Prostate gland (tissue), 2 donors: ENCODE results near the gene ARHGAP26.

Experiments used
- CTCF ChIP-seq, 4 experiments: fragments of 200-600 bp in 2 of 4; fragments of 450-650 bp in 2 of 4; sonication (generic) in 2 of 4; IDR thresholded peaks; 1 replicate in 3 of 4; 2 replicates in 1 of 4; pipeline ENCODE4 v1.5.1; 2016 to 2019; ENCODE audit warnings: antibody characterized with exemption in 4 of 4, mild to moderate bottlenecking in 2 of 4, moderate library complexity in 2 of 4
- POLR2A ChIP-seq: fragments of 450-650 bp; IDR thresholded peaks from one replicate; pipeline ENCODE4 v1.6.1; 2016; ENCODE audit warnings: antibody characterized with exemption, mild to moderate bottlenecking
- POLR2AphosphoS5 ChIP-seq: sonication (generic); formaldehyde crosslinking; IDR thresholded peaks from one replicate; pipeline ENCODE4 v1.6.1; 2017; ENCODE audit warnings: antibody characterized with exemption

- TF ChIP-seq POLR2A (no peak), CTCF (IDR thresholded peaks at IDR 0.05) (no peak), POLR2AphosphoS5 (no peak)
Measured at GRCh38 chr5:142754031-142754430, 16.1 kb upstream of the ARHGAP26 start.
